ENCODE measurements around the gene TADA2B.

The TADA2B gene

GRCh38 chr4:7040765-7041164 is 2.4 kb upstream of the TADA2B start:
- DNase-seq = no peak

- DNase-seq = no peak
These were observed 1.9 kb upstream of the TADA2B start for GRCh38 chr4:7041246-7041645.

GRCh38 chr4:7041801-7042502 is 1.2 kb upstream of the TADA2B start:
- peak in 1 of 56 donors; percentile 25 for DNase-seq

- DNase-seq = peak; percentile 35 to 99 (median 94)
These were observed 479 bp upstream of the TADA2B start for GRCh38 chr4:7042503-7043283.

GRCh38 chr4:7044137-7044930 is 1.2 kb downstream of the TADA2B start:
- DNase-seq = no peak

GRCh38 chr4:7045553-7045952 is 2.4 kb downstream of the TADA2B start:
- no peak for DNase-seq

- no peak for DNase-seq
These were observed 3.1 kb downstream of the TADA2B start for GRCh38 chr4:7045961-7046921.

GRCh38 chr4:7046971-7047370 is 3.8 kb downstream of the TADA2B start:
- no peak for DNase-seq

- DNase-seq = no peak
These were observed 5.5 kb downstream of the TADA2B start for GRCh38 chr4:7048642-7049041.

- no peak for DNase-seq
These were observed 6.1 kb downstream of the TADA2B start for GRCh38 chr4:7049295-7049694.

GRCh38 chr4:7049739-7050138 is 6.6 kb downstream of the TADA2B start:
- DNase-seq = no peak

GRCh38 chr4:7050481-7051143 is 7.4 kb downstream of the TADA2B start:
- no peak for DNase-seq

GRCh38 chr4:7051144-7051495 is 7.9 kb downstream of the TADA2B start:
- DNase-seq = no peak

- DNase-seq = no peak
These were observed 8.7 kb downstream of the TADA2B start for GRCh38 chr4:7051905-7052304.

GRCh38 chr4:7052313-7052712 is 9.1 kb downstream of the TADA2B start:
- no peak for DNase-seq

GRCh38 chr4:7052923-7053715 is 9.9 kb downstream of the TADA2B start:
- peak in 17 of 56 donors; percentile 8 to 75 (median 44) for DNase-seq

GRCh38 chr4:7054106-7054880 is 11.1 kb downstream of the TADA2B start:
- DNase-seq = no peak

GRCh38 chr4:7055111-7055989 is 12.2 kb downstream of the TADA2B start:
- no peak for DNase-seq

Data from amygdala (tissue), 56 donors.